GM12878 (cell line): ENCODE data around the gene HMCN1. TPM values are rescaled to one million over a fixed set of nuclear protein-coding genes. Genes with fewer than 3 reads are reported as not detected.

ENCODE experiments used
- ATAC-seq: fragments of 200-7000 bp; cut with Tn5 transposase; 3 replicates; pipeline ENCODE4 v1.9.1; 2020; ENCODE audit warnings: mild to moderate bottlenecking, moderate library complexity
- BruUV-seq: library from RNA; stranded (reverse); fragments of 400-500 nt; replicated peaks from 2 replicates; lab custom pipeline; 2021; lab: Mats Ljungman, UMichigan
- CTCF ChIA-PET: fragments of 300-600 bp; sonication (Branson Sonifier 250); formaldehyde crosslinking; extraction: SDS; loops from one replicate; lab custom pipeline; 2021; ENCODE audit warnings: inconsistent platforms; lab: Yijun Ruan, JAX
- POLR2A ChIA-PET: fragments of 350-600 bp; formaldehyde crosslinking; extraction: SDS; loops from one replicate; lab custom pipeline; 2021; ENCODE audit warnings: inconsistent platforms; lab: Charles Lee
- RAD21 ChIA-PET: fragments of 300-600 bp; sonication (Branson Sonifier 250); formaldehyde crosslinking; loops from one replicate; lab custom pipeline; 2023; ENCODE audit warnings: antibody characterized with exemption; ENCODE audit not compliant: unreplicated experiment; lab: Charles Lee
- SMC1A ChIA-PET: fragments of 300-600 bp; sonication (Branson Sonifier 250); formaldehyde crosslinking; loops from one replicate; lab custom pipeline; 2023; ENCODE audit not compliant: unreplicated experiment, uncharacterized antibody; lab: Charles Lee
- DNase-seq: peaks from one replicate; pipeline ENCODE4 v3.0.0-alpha.2; 2011; ENCODE audit warnings: low read depth, low spot score
- FAIRE-seq: peaks from 3 replicates; lab custom pipeline; 2011; peaks lifted over from hg19 to GRCh38; lab: Jason Lieb, UNC
- H2AFZ ChIP-seq: 2 replicates; pipeline ENCODE4 v1.6.0; 2011; ENCODE audit warnings: low read depth, low read length, control low read depth; ENCODE audit not compliant: control insufficient read depth
- H3K27ac ChIP-seq: 2 replicates; pipeline ENCODE4 v1.5.1; 2011; ENCODE audit warnings: control low read depth; ENCODE audit not compliant: control insufficient read depth, insufficient read depth
- H3K27me3 ChIP-seq, 2 experiments: replicated peaks in 1 of 2; 2 replicates each; pipeline versions ENCODE4 v1.6.0 to v1.6.1; 2011; ENCODE audit warnings: low read length in 1 of 2; ENCODE audit not compliant: control insufficient read depth in 2 of 2, insufficient read depth in 2 of 2
- H3K36me3 ChIP-seq, 2 experiments: 2 replicates each; pipeline ENCODE4 v1.5.1; 2011; ENCODE audit warnings: low read length in 1 of 2; ENCODE audit not compliant: control insufficient read depth in 2 of 2, insufficient read depth in 2 of 2
- H3K4me1 ChIP-seq: 2 replicates; pipeline ENCODE4 v1.6.1; 2011; ENCODE audit warnings: mild to moderate bottlenecking, low read length, moderate library complexity, mixed read lengths; ENCODE audit not compliant: control insufficient read depth, insufficient read depth
- H3K4me2 ChIP-seq: 2 replicates; pipeline ENCODE4 v1.6.0; 2011; ENCODE audit warnings: control low read depth; ENCODE audit not compliant: control insufficient read depth, insufficient read depth
- H3K4me3 ChIP-seq: fragments of 200-600 bp; sonication (generic); 2 replicates; pipeline ENCODE4 v1.5.1; 2016
- H3K79me2 ChIP-seq: 2 replicates; pipeline ENCODE4 v1.6.0; 2011; ENCODE audit warnings: low read length; ENCODE audit not compliant: control insufficient read depth, insufficient read depth
- H3K9ac ChIP-seq: 2 replicates; pipeline ENCODE4 v1.8.0; 2011; ENCODE audit warnings: low read length, control low read depth, mixed read lengths; ENCODE audit not compliant: control insufficient read depth, insufficient read depth
- H3K9me3 ChIP-seq: replicated peaks from 3 replicates; pipeline ENCODE4 v1.5.1; 2011; ENCODE audit warnings: mild to moderate bottlenecking, low read length; ENCODE audit not compliant: control insufficient read depth, insufficient read depth
- H4K20me1 ChIP-seq: 2 replicates; pipeline ENCODE4 v1.6.0; 2011; ENCODE audit not compliant: control insufficient read depth, insufficient read depth
- CBX5 ChIP-seq: sonication (generic); IDR thresholded peaks from 2 replicates; pipeline ENCODE4 v1.6.1; 2016; ENCODE audit warnings: low read depth, moderate library complexity, mild to moderate bottlenecking, inconsistent platforms
- EED ChIP-seq: sonication (generic); IDR thresholded peaks from 2 replicates; pipeline ENCODE4 v1.6.1; 2016; ENCODE audit warnings: antibody characterized with exemption, low read depth
- EP300 ChIP-seq, 2 experiments: fragments of 150-350 bp in 1 of 2; IDR thresholded peaks; 2 replicates each; pipeline ENCODE4 v1.6.1; 2011 to 2012; ENCODE audit warnings: low read depth in 2 of 2, low read length in 2 of 2, borderline replicate concordance in 1 of 2, improper control_type of control experiment in 1 of 2, inconsistent platforms in 1 of 2; ENCODE audit not compliant: control insufficient read depth in 1 of 2
- ETV6 ChIP-seq, 2 experiments: fragments of 450-650 bp in 1 of 2; IDR thresholded peaks in 1 of 2; conservative IDR thresholded peaks in 1 of 2; 2 replicates each; pipeline ENCODE4 v1.6.1; 2014; ENCODE audit warnings: antibody characterized with exemption in 1 of 2, borderline replicate concordance in 1 of 2, low read depth in 1 of 2, mild to moderate bottlenecking in 1 of 2, moderate library complexity in 1 of 2
- HCFC1 ChIP-seq: fragments of 150-350 bp; IDR thresholded peaks from 2 replicates; pipeline ENCODE4 v1.6.1; 2014; ENCODE audit warnings: low read length
- IRF3 ChIP-seq: fragments of 450-650 bp; IDR thresholded peaks from 2 replicates; pipeline ENCODE4 v1.6.1; 2014; ENCODE audit warnings: mild to moderate bottlenecking
- MXI1 ChIP-seq: fragments of 150-350 bp; IDR thresholded peaks from 2 replicates; pipeline ENCODE4 v1.6.1; 2011; ENCODE audit warnings: low read depth, mild to moderate bottlenecking, inconsistent platforms, low read length, improper control_type of control experiment
- NBN ChIP-seq: fragments of 450-650 bp; IDR thresholded peaks from 2 replicates; pipeline ENCODE4 v1.6.1; 2016
- RAD51 ChIP-seq: fragments of 450-650 bp; IDR thresholded peaks from 2 replicates; pipeline ENCODE4 v1.6.1; 2016; ENCODE audit warnings: moderate library complexity, mild to moderate bottlenecking, inconsistent platforms
- SIN3A ChIP-seq: IDR thresholded peaks from 2 replicates; pipeline ENCODE4 v1.6.1; 2012; ENCODE audit warnings: low read depth, low read length, improper control_type of control experiment
- SUZ12 ChIP-seq: fragments of 200-600 bp; sonication (generic); IDR thresholded peaks from one replicate; pipeline ENCODE4 v1.6.1; 2018; ENCODE audit warnings: antibody characterized with exemption, mild to moderate bottlenecking; ENCODE audit not compliant: unreplicated experiment
- USF2 ChIP-seq: IDR thresholded peaks from 2 replicates; pipeline ENCODE4 v1.6.1; 2011; ENCODE audit warnings: low read depth, low read length, improper control_type of control experiment, borderline replicate concordance
- YY1 ChIP-seq: IDR thresholded peaks from 2 replicates; pipeline ENCODE4 v1.6.1; 2011; ENCODE audit warnings: low read depth, mild to moderate bottlenecking, low read length
- ZBED1 ChIP-seq: IDR thresholded peaks from 2 replicates; pipeline ENCODE4 v1.6.1; 2016; ENCODE audit warnings: borderline replicate concordance
- ZSCAN29 ChIP-seq: fragments of 450-650 bp; IDR thresholded peaks from 2 replicates; pipeline ENCODE4 v1.6.1; 2017; ENCODE audit warnings: mild to moderate bottlenecking, moderate library complexity
- WGBS: methylation state at CpG from one replicate; pipeline ENCODE4 v1.1.6; 2016; ENCODE audit warnings: low lambda C conversion rate; ENCODE audit not compliant: insufficient replicate concordance, insufficient coverage; ENCODE audit errors: missing lambda C conversion rate; 5-methylcytosine and 5-hydroxymethylcytosine counted together
- in situ Hi-C: fragments of 300-500 bp; cut with MboI; formaldehyde crosslinking; loops from 9 replicates; pipeline ENCODE4 v1.14.3; 2018; ENCODE audit warnings: mixed read lengths
- intact Hi-C: fragments of 100-400 bp; cut with micrococcal nuclease; formaldehyde crosslinking; loops from one replicate; pipeline ENCODE4 v1.14.2; 2022; ENCODE audit not compliant: unreplicated experiment
- polyA plus RNA-seq, 11 experiments: library from polyadenylated mRNA; depleted of rRNA in 4 of 11; unstranded in 6 of 11; stranded (reverse) in 5 of 11; fragments of >200 nt; fragmentation: Nextera tagmentation in 4 of 11; fragmentation: Illumina TruSeq in 1 of 11; extraction: Ambion mirVana in 4 of 11; extraction: Trizol in 1 of 11; gene quantifications; 1 replicate in 1 of 11; 2 replicates in 10 of 11; pipeline versions ENCODE4 v1.2.1 to v1.2.3, GENCODE V29; 2011 to 2016; ENCODE audit warnings: inconsistent platforms in 2 of 11, missing spikeins in 2 of 11, low read depth in 1 of 11
- total RNA-seq, 4 experiments: library from RNA; depleted of rRNA in 3 of 4; stranded (reverse); fragments of >200 nt in 3 of 4; fragmentation: Illumina TruSeq in 1 of 4; extraction: Trizol in 1 of 4; gene quantifications; 2 replicates each; pipeline versions ENCODE4 v1.2.1 to v1.2.3, GENCODE V29; 2013 to 2021
- TF ChIP-seq, protein P1 (sequence below): fragments of 150-350 bp; IDR thresholded peaks from 2 replicates; pipeline ENCODE4 v1.6.1; 2014; ENCODE audit warnings: mild to moderate bottlenecking, low read depth, low read length
- TF ChIP-seq, protein P2 (sequence below): fragments of 450-650 bp; IDR thresholded peaks from 2 replicates; pipeline ENCODE4 v1.6.1; 2017; ENCODE audit warnings: mild to moderate bottlenecking, moderate library complexity

Gene HMCN1
- total and polyA plus RNA-seq, 10 of the 15 experiments (the other 5 are each of a cell fraction or from before 2014, with no cell fraction given): under 0.01 to 0.07 TPM; not detected in 8

DNA sequence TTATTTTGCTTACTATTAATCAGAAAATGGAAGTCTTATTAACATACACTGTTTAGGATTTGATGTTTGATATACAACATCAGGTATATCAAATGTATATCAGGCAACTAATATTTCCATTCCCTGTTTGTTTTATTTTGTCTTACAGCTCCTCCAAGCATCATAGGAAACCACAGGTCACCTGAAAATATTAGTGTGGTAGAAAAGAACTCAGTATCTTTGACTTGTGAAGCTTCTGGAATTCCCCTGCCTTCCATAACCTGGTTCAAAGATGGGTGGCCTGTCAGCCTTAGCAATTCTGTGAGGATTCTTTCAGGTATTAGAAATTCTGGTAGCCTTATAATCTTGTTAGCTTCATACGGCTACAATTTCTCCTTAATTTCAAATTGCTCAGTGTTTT is 322.9 kb downstream of the HMCN1 start (continued):
- TF ChIP-seq USF2 (no peak), EP300 (IDR thresholded peaks at IDR 0.05; ENCODE audit: borderline replicate concordance in 1 of 2, control insufficient read depth in 1 of 2, low read depth in 2 of 2, low read length in 2 of 2) (no peak), ZBED1 (no peak), HCFC1 (no peak)
- TF ChIP-seq, protein P1, sequence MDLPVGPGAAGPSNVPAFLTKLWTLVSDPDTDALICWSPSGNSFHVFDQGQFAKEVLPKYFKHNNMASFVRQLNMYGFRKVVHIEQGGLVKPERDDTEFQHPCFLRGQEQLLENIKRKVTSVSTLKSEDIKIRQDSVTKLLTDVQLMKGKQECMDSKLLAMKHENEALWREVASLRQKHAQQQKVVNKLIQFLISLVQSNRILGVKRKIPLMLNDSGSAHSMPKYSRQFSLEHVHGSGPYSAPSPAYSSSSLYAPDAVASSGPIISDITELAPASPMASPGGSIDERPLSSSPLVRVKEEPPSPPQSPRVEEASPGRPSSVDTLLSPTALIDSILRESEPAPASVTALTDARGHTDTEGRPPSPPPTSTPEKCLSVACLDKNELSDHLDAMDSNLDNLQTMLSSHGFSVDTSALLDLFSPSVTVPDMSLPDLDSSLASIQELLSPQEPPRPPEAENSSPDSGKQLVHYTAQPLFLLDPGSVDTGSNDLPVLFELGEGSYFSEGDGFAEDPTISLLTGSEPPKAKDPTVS: no peak

DNA sequence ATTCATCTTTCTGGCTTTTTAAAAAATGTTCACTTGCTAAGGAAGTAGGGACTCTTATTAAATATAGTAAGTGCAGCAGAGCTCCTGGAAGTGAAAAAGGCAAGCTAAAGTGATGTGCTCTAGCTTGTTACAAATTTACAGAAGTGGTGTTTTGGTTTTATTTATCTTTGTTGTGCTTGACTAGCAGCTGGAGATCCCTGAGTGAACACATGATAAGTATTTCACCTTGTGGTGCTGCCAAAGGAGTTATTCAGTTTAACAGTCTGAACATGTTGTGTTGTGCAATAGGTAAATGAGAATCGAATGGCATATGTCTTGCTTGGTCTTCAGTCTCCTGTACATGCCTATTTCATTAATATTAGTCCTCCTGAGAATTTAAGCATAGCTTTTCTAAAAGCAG is 325.1 kb downstream of the HMCN1 start:
- Histone ChIP-seq H3K79me2 (no peaks in the 10 kb centered on the region), H3K9me3 (no peaks in the 10 kb centered on the region), H3K4me2 (no peak overlapping the region), H3K4me1 (no peaks in the 10 kb centered on the region), H3K36me3 (no peaks in the 10 kb centered on the region), H4K20me1 (no peaks in the 10 kb centered on the region), H3K27ac (no peak overlapping the region), H2AFZ (no peak overlapping the region), H3K4me3 (no peak overlapping the region), H3K9ac (no peak overlapping the region), H3K27me3 (no peaks in the 10 kb centered on the region)
- ATAC-seq (no peak), FAIRE-seq (no peak), DNase-seq (no peak)
- in situ Hi-C loops: no loop called here
- no TSS peak for BruUV-seq
- CTCF ChIA-PET: no interaction called here
- RAD21 ChIA-PET: no interaction called here
- 0% methylated on average over 1 of the region's 1 CpG for WGBS
- SMC1A ChIA-PET: no interaction called here
- POLR2A ChIA-PET: no interaction called here
- intact Hi-C loops: no loop called here
- TF ChIP-seq SUZ12 (no peak), MXI1 (no peak), ETV6 (conservative IDR thresholded peaks at IDR 0.05 in 1 of 2, IDR thresholded peaks at IDR 0.05 in 1 of 2; ENCODE audit: borderline replicate concordance in 1 of 2, low read depth in 1 of 2) (no peak), YY1 (no peak), RAD51 (no peak), SIN3A (no peak), CBX5 (no peak), NBN (no peak), EED (no peak), ZSCAN29 (no peak), IRF3 (no peak)
- TF ChIP-seq, protein P2, sequence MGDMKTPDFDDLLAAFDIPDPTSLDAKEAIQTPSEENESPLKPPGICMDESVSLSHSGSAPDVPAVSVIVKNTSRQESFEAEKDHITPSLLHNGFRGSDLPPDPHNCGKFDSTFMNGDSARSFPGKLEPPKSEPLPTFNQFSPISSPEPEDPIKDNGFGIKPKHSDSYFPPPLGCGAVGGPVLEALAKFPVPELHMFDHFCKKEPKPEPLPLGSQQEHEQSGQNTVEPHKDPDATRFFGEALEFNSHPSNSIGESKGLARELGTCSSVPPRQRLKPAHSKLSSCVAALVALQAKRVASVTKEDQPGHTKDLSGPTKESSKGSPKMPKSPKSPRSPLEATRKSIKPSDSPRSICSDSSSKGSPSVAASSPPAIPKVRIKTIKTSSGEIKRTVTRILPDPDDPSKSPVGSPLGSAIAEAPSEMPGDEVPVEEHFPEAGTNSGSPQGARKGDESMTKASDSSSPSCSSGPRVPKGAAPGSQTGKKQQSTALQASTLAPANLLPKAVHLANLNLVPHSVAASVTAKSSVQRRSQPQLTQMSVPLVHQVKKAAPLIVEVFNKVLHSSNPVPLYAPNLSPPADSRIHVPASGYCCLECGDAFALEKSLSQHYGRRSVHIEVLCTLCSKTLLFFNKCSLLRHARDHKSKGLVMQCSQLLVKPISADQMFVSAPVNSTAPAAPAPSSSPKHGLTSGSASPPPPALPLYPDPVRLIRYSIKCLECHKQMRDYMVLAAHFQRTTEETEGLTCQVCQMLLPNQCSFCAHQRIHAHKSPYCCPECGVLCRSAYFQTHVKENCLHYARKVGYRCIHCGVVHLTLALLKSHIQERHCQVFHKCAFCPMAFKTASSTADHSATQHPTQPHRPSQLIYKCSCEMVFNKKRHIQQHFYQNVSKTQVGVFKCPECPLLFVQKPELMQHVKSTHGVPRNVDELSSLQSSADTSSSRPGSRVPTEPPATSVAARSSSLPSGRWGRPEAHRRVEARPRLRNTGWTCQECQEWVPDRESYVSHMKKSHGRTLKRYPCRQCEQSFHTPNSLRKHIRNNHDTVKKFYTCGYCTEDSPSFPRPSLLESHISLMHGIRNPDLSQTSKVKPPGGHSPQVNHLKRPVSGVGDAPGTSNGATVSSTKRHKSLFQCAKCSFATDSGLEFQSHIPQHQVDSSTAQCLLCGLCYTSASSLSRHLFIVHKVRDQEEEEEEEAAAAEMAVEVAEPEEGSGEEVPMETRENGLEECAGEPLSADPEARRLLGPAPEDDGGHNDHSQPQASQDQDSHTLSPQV: no peak
